ENCODE data around the gene FUBP3. TPM values are rescaled to one million over a fixed set of nuclear protein-coding genes. Genes with fewer than 3 reads are reported as not detected.

The FUBP3 gene
- 40.4 TPM for total RNA-seq

- FAIRE-seq (no peak), DNase-seq (ENCODE audit: low spot score in 2 of 2) (peak; percentile 99)
Measured at GRCh38 chr9:130578865-130579737, at the start of gene FUBP3. TSS of gene FUBP3 (plus strand) at chr9:130579577. CDS start at chr9:130579681, 104 bp downstream.

GRCh38 chr9:130530938-130531337, 48.4 kb upstream of the FUBP3 start:
- no peak for FAIRE-seq
- no peak for DNase-seq (ENCODE audit: low spot score in 2 of 2)

GRCh38 chr9:130531670-130532069, 47.7 kb upstream of the FUBP3 start:
- no peak for FAIRE-seq

GRCh38 chr9:130532426-130533080, 46.8 kb upstream of the FUBP3 start:
- no peak for FAIRE-seq
- DNase-seq (ENCODE audit: low spot score in 2 of 2), result no peak

More at GRCh38 chr9:130531670-130532069, 47.7 kb upstream of the FUBP3 start:
- DNase-seq (ENCODE audit: low spot score in 2 of 2), result no peak

DNA sequence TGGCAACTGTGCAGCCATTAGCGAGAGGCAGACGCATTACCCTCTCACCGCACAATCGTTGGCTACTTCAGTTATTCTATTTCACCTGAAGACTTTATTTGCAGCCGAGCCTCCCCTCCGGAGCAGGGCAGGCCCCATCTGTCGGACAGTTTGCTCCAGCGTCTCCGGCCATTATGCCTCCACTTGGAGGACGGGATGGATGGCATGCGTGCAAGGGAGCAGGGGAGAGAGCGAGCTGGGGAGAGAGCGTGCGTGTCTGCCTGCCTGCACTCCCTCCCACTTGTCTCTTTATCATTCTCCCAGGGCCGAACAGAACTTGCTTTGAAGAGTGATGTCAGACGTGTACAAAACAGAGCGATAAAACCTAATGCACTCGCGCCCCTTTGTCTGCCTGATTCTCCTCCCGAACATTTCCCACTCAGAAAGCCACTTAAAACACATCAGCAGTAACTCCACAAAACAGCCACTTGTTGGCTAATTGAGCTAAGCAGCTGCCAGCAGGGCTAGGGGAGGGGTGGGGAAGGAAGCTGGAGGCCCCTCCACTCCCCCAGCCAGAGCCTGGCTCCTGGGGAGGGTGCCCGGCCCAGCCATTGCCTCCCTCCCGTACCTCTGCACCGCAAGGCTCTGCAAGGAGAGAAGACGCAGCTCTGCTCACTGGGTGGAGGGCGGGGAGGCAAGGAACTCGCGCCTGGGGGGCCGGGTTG, 43.4 kb upstream of the FUBP3 start:
- DNase-seq (ENCODE audit: low spot score in 2 of 2), result peak in 1 of 2 donors; percentile 46
- FAIRE-seq, result no peak

DNA sequence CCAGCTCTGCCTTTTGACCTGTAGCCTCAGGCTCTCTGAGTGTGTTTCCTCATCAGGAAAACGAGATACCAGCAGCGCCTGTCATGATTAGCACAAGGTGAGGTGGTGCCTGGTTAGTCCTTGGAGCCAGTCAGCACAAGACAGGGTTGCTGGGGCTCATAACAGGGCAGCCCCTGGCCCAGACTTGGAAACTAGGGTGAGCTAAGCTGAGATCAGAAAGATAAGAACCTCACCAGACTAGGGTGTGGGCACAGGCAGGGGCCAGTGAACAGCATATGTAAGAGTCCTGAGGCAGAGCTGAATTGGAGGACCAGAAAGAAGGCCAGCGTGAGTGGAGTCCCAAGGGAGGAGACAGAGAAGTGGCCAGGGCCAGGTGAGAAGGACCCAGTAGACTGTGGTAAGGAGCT, 42.7 kb upstream of the FUBP3 start:
- no peak for FAIRE-seq
- no peak for DNase-seq (ENCODE audit: low spot score in 2 of 2)

DNA sequence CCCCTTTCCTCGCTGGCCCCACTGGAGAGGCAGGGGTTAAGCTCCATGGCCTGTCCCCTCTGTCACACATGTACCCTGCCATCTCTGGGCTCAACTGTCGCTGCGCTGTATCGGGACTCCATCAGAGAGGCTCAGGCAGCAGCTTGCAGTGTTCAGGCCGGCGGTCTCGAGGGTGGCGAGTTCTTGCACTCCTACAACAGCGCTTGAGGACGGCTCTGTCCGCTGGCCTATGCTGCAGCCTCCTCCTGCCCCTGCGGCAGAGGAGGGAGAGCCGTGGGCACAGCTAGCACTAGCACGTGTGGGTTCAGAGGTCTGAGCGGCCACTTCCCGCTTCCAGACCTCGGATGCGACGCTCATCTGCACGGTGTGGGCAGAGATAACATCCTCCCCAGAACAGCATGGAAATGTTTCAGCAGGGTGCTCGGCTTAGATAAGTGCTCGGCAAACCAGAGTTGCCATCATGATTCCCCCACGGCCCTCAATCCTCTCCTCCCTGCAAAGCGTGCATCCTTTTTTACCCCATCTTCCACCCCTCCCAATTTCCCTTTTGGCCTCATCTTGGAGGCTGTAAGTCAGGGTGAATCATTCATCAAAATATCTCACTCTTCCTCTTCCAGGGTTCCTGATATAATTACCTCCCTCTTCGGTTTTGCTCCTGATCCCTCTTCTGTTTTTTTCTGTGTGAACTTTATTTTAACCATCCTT, 41.9 kb upstream of the FUBP3 start:
- FAIRE-seq (no peak), DNase-seq (ENCODE audit: low spot score in 2 of 2) (no peak)

DNA sequence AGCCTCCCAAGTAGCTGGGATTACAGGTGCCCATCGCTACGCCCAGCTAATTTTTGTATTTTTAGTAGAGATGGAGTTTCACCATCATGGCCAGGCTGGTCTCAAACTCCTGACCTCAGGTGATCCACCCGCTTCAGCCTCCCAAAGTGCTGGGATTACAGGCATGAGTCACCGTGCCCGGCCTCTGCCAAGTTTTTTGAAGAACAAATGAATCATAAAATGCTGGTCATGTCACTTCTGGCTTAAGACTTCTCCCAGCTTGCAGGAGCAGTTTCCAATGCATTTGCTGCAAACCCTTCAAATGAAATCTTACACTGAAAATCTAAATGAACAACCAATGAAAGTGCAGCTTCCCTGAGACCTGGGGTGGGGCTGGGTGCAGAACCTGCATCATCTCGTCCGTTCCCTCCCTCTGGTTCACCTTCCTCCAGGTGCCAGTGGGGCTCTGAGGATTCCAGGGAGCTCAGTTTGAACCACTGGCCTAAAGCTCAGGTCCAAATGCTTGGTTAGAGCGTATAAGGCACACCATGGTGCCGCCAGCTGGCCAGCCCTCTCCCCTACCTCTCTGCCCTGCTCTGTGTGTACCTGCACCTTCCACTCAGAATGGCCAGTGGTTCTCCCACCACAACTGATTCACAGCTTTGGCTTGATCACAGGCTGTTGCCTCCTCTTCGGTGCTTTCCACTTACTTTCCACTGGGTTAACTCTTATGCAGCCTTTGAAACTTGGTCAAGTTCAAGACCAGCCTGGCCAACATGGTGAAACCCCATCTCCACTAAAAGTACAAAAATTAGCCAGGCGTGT, 39.8 kb upstream of the FUBP3 start:
- DNase-seq (ENCODE audit: low spot score in 2 of 2), result no peak
- FAIRE-seq, result no peak

DNA sequence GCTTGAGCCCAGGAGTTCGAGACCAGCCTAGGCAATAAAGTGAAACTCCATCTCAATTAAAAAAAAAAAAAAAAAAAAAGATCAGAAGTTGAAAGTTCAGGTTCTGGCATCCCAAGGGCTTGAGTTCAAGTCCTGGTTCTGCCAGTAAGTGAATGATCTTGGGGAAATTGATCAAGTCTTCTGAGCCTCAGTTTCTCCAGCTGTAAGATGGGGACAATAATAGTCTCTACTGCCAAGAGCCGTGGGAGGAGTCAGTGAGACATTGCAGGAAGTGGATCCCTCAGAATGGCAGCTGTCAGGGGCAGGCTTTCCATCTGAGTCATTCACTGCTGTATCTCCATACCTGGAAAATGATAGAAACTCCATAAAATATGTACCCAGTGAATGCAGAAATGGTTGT, 37.8 kb upstream of the FUBP3 start:
- DNase-seq (ENCODE audit: low spot score in 2 of 2), result no peak
- no peak for FAIRE-seq

DNA sequence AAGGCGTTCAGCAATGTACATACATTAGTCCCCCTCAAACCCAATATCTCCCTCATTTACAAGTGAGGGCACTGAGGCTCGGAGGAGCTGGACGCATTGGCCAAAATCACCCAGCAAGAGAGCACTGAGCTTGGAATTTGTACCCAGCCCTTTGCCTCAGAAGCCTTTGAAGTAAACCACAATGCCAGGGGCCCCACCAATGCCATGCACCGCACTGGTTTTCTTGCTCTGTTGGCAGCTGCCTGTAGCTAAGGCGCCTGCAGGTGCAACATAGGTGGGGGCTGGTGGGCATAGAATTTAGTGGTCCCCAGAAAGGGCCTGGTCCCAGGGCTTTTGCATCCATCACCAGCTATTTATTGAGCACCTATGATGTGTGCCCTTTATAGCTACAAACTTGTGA, 37.3 kb upstream of the FUBP3 start:
- no peak for DNase-seq (ENCODE audit: low spot score in 2 of 2)
- FAIRE-seq, result no peak

- DNase-seq (ENCODE audit: low spot score in 2 of 2) (no peak), FAIRE-seq (no peak)
Measured at GRCh38 chr9:130542457-130543228, 36.7 kb upstream of the FUBP3 start.

DNA sequence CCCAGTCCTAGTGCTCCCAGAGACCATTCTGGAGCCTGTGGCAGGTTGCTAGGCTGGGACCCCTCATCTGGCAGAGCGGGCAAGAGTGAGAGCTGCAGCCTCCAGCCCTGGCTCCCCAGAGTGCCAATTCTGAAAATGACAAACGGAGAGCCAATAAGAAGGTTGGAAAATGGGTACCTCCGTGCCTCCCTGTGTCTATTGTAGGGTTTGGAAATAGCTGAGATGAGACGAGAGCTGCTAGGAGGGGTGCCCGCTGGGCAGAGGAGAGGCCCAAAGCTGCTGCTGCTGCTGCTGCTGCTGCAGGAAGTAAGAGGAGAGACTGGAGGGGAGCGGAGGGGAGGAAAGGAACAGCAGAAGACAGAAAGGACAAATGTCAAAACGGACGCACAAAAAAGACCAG, 36.0 kb upstream of the FUBP3 start:
- DNase-seq (ENCODE audit: low spot score in 2 of 2) (no peak), FAIRE-seq (no peak)

DNA sequence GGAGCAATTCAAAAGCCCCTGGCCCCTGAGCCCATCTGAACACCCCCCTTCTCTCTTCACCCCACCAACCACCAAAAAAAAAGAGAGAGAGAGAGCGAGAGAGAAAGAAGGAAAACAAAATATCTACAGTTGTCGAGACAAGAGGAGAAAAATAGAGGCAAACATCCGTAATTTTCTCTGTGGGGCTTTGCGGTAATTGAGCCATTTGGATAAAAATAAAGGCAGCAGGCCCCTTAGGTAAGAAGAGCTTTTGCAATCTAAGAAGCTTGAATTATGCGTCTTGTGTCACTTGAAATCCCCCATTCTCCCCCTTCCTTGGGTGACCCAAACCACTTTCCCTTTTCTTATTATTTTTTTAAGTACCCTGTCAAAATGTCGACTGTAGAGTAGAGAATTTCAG, 35.5 kb upstream of the FUBP3 start:
- DNase-seq (ENCODE audit: low spot score in 2 of 2) (no peak), FAIRE-seq (no peak)

- DNase-seq (ENCODE audit: low spot score in 2 of 2) (no peak), FAIRE-seq (no peak)
Measured at GRCh38 chr9:130544364-130544763, 35.0 kb upstream of the FUBP3 start.

GRCh38 chr9:130548103-130548502, 31.3 kb upstream of the FUBP3 start:
- DNase-seq (ENCODE audit: low spot score in 2 of 2), result no peak
- FAIRE-seq, result no peak

- no peak for DNase-seq (ENCODE audit: low spot score in 2 of 2)
- no peak for FAIRE-seq
Measured at GRCh38 chr9:130549093-130549735, 30.2 kb upstream of the FUBP3 start.

DNA sequence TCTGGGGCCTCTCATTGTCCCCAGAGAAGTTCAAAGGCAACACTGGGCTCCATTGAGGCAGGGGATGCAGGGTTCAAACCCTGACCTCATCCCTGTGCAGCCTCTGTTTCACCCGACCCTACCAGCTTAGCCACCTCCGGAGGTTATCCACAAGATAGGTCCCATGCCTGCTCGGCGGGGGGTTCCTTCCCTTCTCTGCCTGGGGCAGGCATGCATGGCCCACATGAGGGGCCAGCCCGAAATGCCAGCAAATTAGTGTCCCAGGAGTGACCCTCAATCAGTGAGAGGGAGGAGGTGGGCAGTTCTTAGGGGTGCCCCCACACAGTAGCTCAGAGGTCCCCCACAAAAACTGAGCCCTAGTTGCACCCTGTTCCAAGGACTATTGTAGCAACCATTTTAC, 24.8 kb upstream of the FUBP3 start:
- no peak for DNase-seq (ENCODE audit: low spot score in 2 of 2)
- FAIRE-seq, result no peak

- DNase-seq (ENCODE audit: low spot score in 2 of 2) (no peak), FAIRE-seq (no peak)
Measured at GRCh38 chr9:130555061-130555460, 24.3 kb upstream of the FUBP3 start.

GRCh38 chr9:130555968-130556367, 23.4 kb upstream of the FUBP3 start:
- DNase-seq (ENCODE audit: low spot score in 2 of 2) (no peak), FAIRE-seq (no peak)
